ENCODE measurements around the gene SERPINA4. TPM values are rescaled to one million over a fixed set of nuclear protein-coding genes. Genes with fewer than 3 reads are reported as not detected.
"Not testable (repeated sequence)": the region's sequence is repeated elsewhere in the genome, so short reads cannot be mapped to it uniquely, and the experiment has no call there.

SERPINA4 gene
- total RNA-seq, 1 experiment from 2014 or later = not detected

DNA sequence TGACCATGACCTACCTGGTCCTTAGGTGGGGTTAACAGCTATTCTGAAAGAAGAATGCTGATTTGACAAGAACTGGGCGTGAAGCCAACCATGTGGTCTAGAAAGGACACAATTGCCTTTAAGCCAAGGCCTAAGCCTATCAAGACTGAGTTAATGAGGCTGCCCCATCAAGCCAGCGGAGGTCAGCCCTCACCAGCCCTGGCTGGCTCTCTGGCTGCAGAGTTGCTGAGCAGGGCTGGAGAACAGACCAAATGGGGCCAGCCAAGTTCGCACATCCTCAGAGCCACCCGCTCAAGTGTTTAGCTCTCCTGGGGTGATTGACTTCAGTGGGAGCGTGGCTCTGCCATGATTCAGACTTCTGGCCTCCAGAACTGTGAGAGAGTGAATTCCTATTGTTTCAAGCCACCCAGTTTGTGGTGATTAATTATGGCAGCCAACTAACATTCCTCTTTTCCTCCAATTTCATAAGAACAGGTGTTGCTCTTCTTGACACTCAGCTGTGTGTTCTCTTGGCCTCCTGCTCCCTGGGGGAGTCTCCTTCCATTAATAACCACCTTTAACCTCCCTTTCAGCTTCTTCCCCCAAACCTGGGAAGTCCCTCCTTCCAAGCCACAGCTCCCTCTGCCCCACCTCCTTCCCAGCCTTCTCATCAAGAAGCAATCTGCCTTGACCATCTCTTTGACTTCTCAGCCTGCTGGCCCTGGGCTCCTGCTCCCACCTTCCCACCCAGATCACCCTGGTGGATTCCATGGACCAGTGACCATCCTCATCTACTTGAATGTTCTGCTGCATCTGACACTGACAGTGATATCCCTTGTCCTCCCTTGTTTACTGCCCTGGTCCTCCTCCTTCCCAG is 14.7 kb downstream of the SERPINA4 start:
- Histone ChIP-seq H2BK15ac (ENCODE audit: low read depth, low read length) (no peak overlapping the region), H3K79me2 (ENCODE audit: insufficient read depth, low read length) (no peaks in the 10 kb centered on the region), H4K8ac (replicated peaks; ENCODE audit: insufficient read length, low read depth, low read length) (no peak overlapping the region), H2BK12ac (ENCODE audit: insufficient read length, low read depth, low read length) (no peak overlapping the region), H3K18ac (ENCODE audit: insufficient read length, low read depth, low read length) (no peak overlapping the region), H3K27ac (ENCODE audit: insufficient read length, low read depth, low read length) (no peak overlapping the region), H3K9ac (ENCODE audit: extremely low read depth, insufficient read length, low read length) (no peak overlapping the region), H3T11ph (ENCODE audit: low read length) (no peak overlapping the region), H2AK5ac (ENCODE audit: insufficient read length, low read length) (no peak overlapping the region), H2AFZ (ENCODE audit: low read length) (no peak overlapping the region), H3K27me3 (ENCODE audit: insufficient read depth, low read length) (no peaks in the 10 kb centered on the region), H3K23ac (ENCODE audit: insufficient read length, low read depth, low read length) (no peak overlapping the region), H3K9me3 (ENCODE audit: control insufficient read depth, low read depth, low read length) (no peaks in the 10 kb centered on the region), H3K23me2 (ENCODE audit: insufficient read length, low read depth, low read length, poor library complexity, severe bottlenecking) (no peaks in the 10 kb centered on the region), H3K14ac (ENCODE audit: insufficient read depth, low read length) (no peak overlapping the region), H4K20me1 (ENCODE audit: control insufficient read depth, insufficient read depth, insufficient read length) (no peaks in the 10 kb centered on the region), H2BK120ac (ENCODE audit: low read depth, low read length, poor library complexity, severe bottlenecking) (no peak overlapping the region), H3K56ac (ENCODE audit: insufficient read length, low read depth, low read length) (no peak overlapping the region), H4K91ac (ENCODE audit: insufficient read length, low read depth, low read length) (no peak overlapping the region), H3K4me2 (ENCODE audit: insufficient read depth, insufficient read length, low read length) (no peak overlapping the region), H2BK5ac (ENCODE audit: insufficient read length, low read length) (no peak overlapping the region), H3K4me1 (ENCODE audit: insufficient read depth, low read length) (no peaks in the 10 kb centered on the region), H3K4ac (ENCODE audit: low read depth, low read length) (no peak overlapping the region), H4K5ac (ENCODE audit: insufficient read length, low read depth, low read length) (no peak overlapping the region), H3K79me1 (ENCODE audit: insufficient read depth, low read depth, low read length, poor library complexity, severe bottlenecking) (no peaks in the 10 kb centered on the region), H2BK20ac (ENCODE audit: low read depth, low read length, poor library complexity, severe bottlenecking) (no peak overlapping the region)
- Mint-ChIP-seq H3K36me3 (ENCODE audit: insufficient read depth in 1 of 3, low read depth in 3 of 3) (no peaks in the 10 kb centered on the region; a peak in 1 of 7 replicates), H3K27ac (no peak overlapping the region), H3K9me3 (peaks cover 0 to 3% of the 10 kb centered on the region in 2 experiments; a peak in 1 of 5 replicates), H3K4me1 (peaks cover 0 to 3% of the 10 kb centered on the region in 2 experiments; a peak in 1 of 4 replicates), H3K4me3 (no peak overlapping the region), H3K27me3 (ENCODE audit: low read depth) (peaks cover 29% of the 10 kb centered on the region)
- no CpG with 5 or more reads among the region's 5 CpGs for WGBS (ENCODE audit: extremely low coverage, insufficient read length, low lambda C conversion rate)
- TF ChIP-seq, protein P1, sequence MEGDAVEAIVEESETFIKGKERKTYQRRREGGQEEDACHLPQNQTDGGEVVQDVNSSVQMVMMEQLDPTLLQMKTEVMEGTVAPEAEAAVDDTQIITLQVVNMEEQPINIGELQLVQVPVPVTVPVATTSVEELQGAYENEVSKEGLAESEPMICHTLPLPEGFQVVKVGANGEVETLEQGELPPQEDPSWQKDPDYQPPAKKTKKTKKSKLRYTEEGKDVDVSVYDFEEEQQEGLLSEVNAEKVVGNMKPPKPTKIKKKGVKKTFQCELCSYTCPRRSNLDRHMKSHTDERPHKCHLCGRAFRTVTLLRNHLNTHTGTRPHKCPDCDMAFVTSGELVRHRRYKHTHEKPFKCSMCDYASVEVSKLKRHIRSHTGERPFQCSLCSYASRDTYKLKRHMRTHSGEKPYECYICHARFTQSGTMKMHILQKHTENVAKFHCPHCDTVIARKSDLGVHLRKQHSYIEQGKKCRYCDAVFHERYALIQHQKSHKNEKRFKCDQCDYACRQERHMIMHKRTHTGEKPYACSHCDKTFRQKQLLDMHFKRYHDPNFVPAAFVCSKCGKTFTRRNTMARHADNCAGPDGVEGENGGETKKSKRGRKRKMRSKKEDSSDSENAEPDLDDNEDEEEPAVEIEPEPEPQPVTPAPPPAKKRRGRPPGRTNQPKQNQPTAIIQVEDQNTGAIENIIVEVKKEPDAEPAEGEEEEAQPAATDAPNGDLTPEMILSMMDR (conservative IDR thresholded peaks at IDR 0.05) = no peak
- DNase-seq = no peak

DNA sequence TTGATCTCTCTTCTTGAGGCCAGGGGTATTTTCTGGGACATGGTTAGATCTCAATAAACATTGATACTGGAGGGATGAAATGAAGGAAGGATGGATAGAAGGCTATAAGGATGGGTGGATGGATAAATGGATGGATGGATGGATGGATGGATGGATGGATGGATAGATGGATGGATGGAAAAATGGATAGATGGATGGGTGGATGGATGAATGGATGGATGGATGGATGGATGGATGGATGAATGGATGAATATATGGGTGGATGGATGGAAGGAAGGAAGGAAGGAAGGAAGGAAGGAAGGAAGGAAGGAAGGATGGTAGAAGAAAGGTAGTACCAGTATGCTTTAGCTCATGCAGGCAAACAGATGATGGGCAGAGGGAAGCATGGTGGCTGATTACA is 16.2 kb downstream of the SERPINA4 start:
- not testable (repeated sequence) for H3K79me1 ChIP-seq (ENCODE audit: insufficient read depth, low read depth, low read length, poor library complexity, severe bottlenecking); H2AFZ ChIP-seq (ENCODE audit: low read length); H4K5ac ChIP-seq (ENCODE audit: insufficient read length, low read depth, low read length); H3K27ac Mint-ChIP-seq; H3K36me3 Mint-ChIP-seq (ENCODE audit: insufficient read depth in 1 of 3, low read depth in 3 of 3); H2BK5ac ChIP-seq (ENCODE audit: insufficient read length, low read length); H3K27me3 ChIP-seq (ENCODE audit: insufficient read depth, low read length); H3K4ac ChIP-seq (ENCODE audit: low read depth, low read length); H3K9me3 ChIP-seq (ENCODE audit: control insufficient read depth, low read depth, low read length); H3K9ac ChIP-seq (ENCODE audit: extremely low read depth, insufficient read length, low read length); H4K91ac ChIP-seq (ENCODE audit: insufficient read length, low read depth, low read length); H2BK15ac ChIP-seq (ENCODE audit: low read depth, low read length); H3K4me2 ChIP-seq (ENCODE audit: insufficient read depth, insufficient read length, low read length); H3K27ac ChIP-seq (ENCODE audit: insufficient read length, low read depth, low read length); H3T11ph ChIP-seq (ENCODE audit: low read length); H3K79me2 ChIP-seq (ENCODE audit: insufficient read depth, low read length); H3K56ac ChIP-seq (ENCODE audit: insufficient read length, low read depth, low read length); H4K20me1 ChIP-seq (ENCODE audit: control insufficient read depth, insufficient read depth, insufficient read length); H3K23ac ChIP-seq (ENCODE audit: insufficient read length, low read depth, low read length); DNase-seq; H2AK5ac ChIP-seq (ENCODE audit: insufficient read length, low read length); H3K9me3 Mint-ChIP-seq; H3K18ac ChIP-seq (ENCODE audit: insufficient read length, low read depth, low read length); H3K4me3 Mint-ChIP-seq; H2BK120ac ChIP-seq (ENCODE audit: low read depth, low read length, poor library complexity, severe bottlenecking); H2BK20ac ChIP-seq (ENCODE audit: low read depth, low read length, poor library complexity, severe bottlenecking); H3K23me2 ChIP-seq (ENCODE audit: insufficient read length, low read depth, low read length, poor library complexity, severe bottlenecking); H4K8ac ChIP-seq (replicated peaks; ENCODE audit: insufficient read length, low read depth, low read length); H2BK12ac ChIP-seq (ENCODE audit: insufficient read length, low read depth, low read length); H3K4me1 ChIP-seq (ENCODE audit: insufficient read depth, low read length); H3K14ac ChIP-seq (ENCODE audit: insufficient read depth, low read length)
- Mint-ChIP-seq H3K27me3 (ENCODE audit: low read depth) (peaks cover 30% of the 10 kb centered on the region), H3K4me1 (peaks cover 4 to 10% of the 10 kb centered on the region in 2 experiments; a peak in 2 of 4 replicates)

All from H9 (cell line).